ENCODE data around the gene EPS15. TPM values are rescaled to one million over a fixed set of nuclear protein-coding genes. Genes with fewer than 3 reads are reported as not detected.

EPS15 gene
- total and polyA plus RNA-seq, 2 of the 13 experiments (the other 11 are each of a cell fraction or from before 2014, with no cell fraction given), result 14.3 to 19.3 TPM

GRCh38 chr1:51469518-51469917 is 49.5 kb downstream of the EPS15 start (continued):
- TF ChIP-seq, protein P1, sequence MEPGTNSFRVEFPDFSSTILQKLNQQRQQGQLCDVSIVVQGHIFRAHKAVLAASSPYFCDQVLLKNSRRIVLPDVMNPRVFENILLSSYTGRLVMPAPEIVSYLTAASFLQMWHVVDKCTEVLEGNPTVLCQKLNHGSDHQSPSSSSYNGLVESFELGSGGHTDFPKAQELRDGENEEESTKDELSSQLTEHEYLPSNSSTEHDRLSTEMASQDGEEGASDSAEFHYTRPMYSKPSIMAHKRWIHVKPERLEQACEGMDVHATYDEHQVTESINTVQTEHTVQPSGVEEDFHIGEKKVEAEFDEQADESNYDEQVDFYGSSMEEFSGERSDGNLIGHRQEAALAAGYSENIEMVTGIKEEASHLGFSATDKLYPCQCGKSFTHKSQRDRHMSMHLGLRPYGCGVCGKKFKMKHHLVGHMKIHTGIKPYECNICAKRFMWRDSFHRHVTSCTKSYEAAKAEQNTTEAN (CRISPR knock-in tag; conservative IDR thresholded peaks at IDR 0.05), result no peak

GRCh38 chr1:51464828-51465227 is 54.2 kb downstream of the EPS15 start:
- no peak for FAIRE-seq
- intact Hi-C loops (cut with micrococcal nuclease; ENCODE audit: unreplicated experiment), result no loop called here
- WGBS (ENCODE audit: low lambda C conversion rate), result 96% methylated on average over 3 of the region's 3 CpGs
- Histone ChIP-seq H3K9ac (ENCODE audit: insufficient read depth, low read depth, low read length) (no peak overlapping the region), H3K9me3 (ENCODE audit: low read length) (no peaks in the 10 kb centered on the region), H3K4me2 (ENCODE audit: low read depth, low read length) (no peak overlapping the region), H3K4me3 (replicated peaks in 1 of 3; ENCODE audit: insufficient read depth in 1 of 3, low read depth in 2 of 3, low read length in 3 of 3) (no peak overlapping the region), H3K36me3 (replicated peaks in 1 of 2; ENCODE audit: control insufficient read depth in 1 of 2, insufficient read depth in 2 of 2, low read length in 2 of 2) (peaks cover 0 to 14% of the 10 kb centered on the region in 2 experiments; a peak in 4 of 5 replicates), H2AFZ (ENCODE audit: low read length) (no peak overlapping the region), H3K27ac (ENCODE audit: extremely low read length, insufficient read depth, low read length) (no peak overlapping the region), H3K27me3 (ENCODE audit: control insufficient read depth in 1 of 2, insufficient read depth in 2 of 2, low read length in 2 of 2) (no peaks in the 10 kb centered on the region), H4K20me1 (ENCODE audit: insufficient read depth, low read length) (no peaks in the 10 kb centered on the region), H3K4me1 (ENCODE audit: insufficient read depth, low read length) (no peaks in the 10 kb centered on the region), H3K79me2 (ENCODE audit: insufficient read depth, low read length) (no peaks in the 10 kb centered on the region)
- ChIA-PET CTCF (ENCODE audit: low intra/inter-chr PET ratio, low total read pairs) (no interaction called here), POLR2A (no interaction called here)
- no peak for DNase-seq (ENCODE audit: low spot score)
- TF ChIP-seq RFX3 (CRISPR knock-in tag; IDR thresholded peaks at IDR 0.05) (no peak), ATF7 (IDR thresholded peaks at IDR 0.05) (peak; percentile 77), ATF7 (CRISPR knock-in tag; IDR thresholded peaks at IDR 0.05) (no peak), NR2F2 (IDR thresholded peaks at IDR 0.05; ENCODE audit: borderline replicate concordance, low read depth) (no peak)
- TF ChIP-seq, protein P2, sequence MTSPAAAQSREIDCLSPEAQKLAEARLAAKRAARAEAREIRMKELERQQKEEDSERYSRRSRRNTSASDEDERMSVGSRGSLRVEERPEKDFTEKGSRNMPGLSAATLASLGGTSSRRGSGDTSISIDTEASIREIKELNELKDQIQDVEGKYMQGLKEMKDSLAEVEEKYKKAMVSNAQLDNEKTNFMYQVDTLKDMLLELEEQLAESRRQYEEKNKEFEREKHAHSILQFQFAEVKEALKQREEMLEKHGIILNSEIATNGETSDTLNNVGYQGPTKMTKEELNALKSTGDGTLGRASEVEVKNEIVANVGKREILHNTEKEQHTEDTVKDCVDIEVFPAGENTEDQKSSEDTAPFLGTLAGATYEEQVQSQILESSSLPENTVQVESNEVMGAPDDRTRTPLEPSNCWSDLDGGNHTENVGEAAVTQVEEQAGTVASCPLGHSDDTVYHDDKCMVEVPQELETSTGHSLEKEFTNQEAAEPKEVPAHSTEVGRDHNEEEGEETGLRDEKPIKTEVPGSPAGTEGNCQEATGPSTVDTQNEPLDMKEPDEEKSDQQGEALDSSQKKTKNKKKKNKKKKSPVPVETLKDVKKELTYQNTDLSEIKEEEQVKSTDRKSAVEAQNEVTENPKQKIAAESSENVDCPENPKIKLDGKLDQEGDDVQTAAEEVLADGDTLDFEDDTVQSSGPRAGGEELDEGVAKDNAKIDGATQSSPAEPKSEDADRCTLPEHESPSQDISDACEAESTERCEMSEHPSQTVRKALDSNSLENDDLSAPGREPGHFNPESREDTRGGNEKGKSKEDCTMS (CRISPR knock-in tag; conservative IDR thresholded peaks at IDR 0.05), result no peak
- BruUV-seq (replicated peaks), result no TSS peak
- no peak for ATAC-seq
- in situ Hi-C loops (cut with HindIII; ENCODE audit: extremely low pct_ligation_motif_present, low pct_unique_long_range_greater_than_20kb), result no loop called here
